ENCODE measurements around the gene SUGP1. TPM values are rescaled to one million over a fixed set of nuclear protein-coding genes. Genes with fewer than 3 reads are reported as not detected.

The SUGP1 gene
- polyA plus RNA-seq, 1 of the 3 experiments (the other 2 are of a cell fraction), result 43.2 TPM

- ChIA-PET POLR2A (interaction anchor here (1.6 kb wide), 1 partner anchor 8 kb away, joined by 6 read pairs; no protein-coding TSS in a partner anchor), CTCF (interaction anchor here (1.0 to 5.4 kb wide), 6 partner anchors 9 to 160 kb away, joined by 3 to 55 read pairs (median 5); no protein-coding TSS in a partner anchor)
- Histone ChIP-seq H3K36me3 (replicated peaks in 1 of 2; ENCODE audit: control insufficient read depth in 1 of 2, insufficient read depth in 2 of 2, low read length in 1 of 2) (peaks cover 26 to 36% of the 10 kb centered on the region in 2 experiments), H3K9ac (no peak overlapping the region), H3K4me3 (ENCODE audit: low read depth in 2 of 2, low read length in 1 of 2) (no peak overlapping the region), H2AFZ (ENCODE audit: low read depth) (no peak overlapping the region), H3K9me3 (no peaks in the 10 kb centered on the region), H3K4me1 (ENCODE audit: control insufficient read depth in 1 of 2, insufficient read depth in 2 of 2, low read depth in 1 of 2, low read length in 1 of 2) (no peaks in the 10 kb centered on the region), H3K4me2 (no peak overlapping the region), H4K20me1 (ENCODE audit: insufficient read depth) (peaks cover 26% of the 10 kb centered on the region), H3K79me2 (ENCODE audit: insufficient read depth) (peaks cover 44% of the 10 kb centered on the region), H3F3A (replicated peaks; ENCODE audit: insufficient read depth) (no peaks in the 10 kb centered on the region), H3K27me3 (ENCODE audit: insufficient read depth) (no peaks in the 10 kb centered on the region), H3K9me2 (no peaks in the 10 kb centered on the region), H3K27ac (ENCODE audit: low read depth in 2 of 2, low read length in 1 of 2) (no peak overlapping the region)
- WGBS (ENCODE audit: low lambda C conversion rate), result 94% methylated on average over 17 of the region's 22 CpGs
- TF ChIP-seq ZBTB33 (IDR thresholded peaks at IDR 0.05; ENCODE audit: borderline replicate concordance, low read depth) (no peak), PBX3 (IDR thresholded peaks at IDR 0.05) (no peak), RXRA (IDR thresholded peaks at IDR 0.05; ENCODE audit: borderline replicate concordance, low read depth) (no peak), FOSL2 (IDR thresholded peaks at IDR 0.05; ENCODE audit: borderline replicate concordance, low read depth) (no peak), RAD21 (IDR thresholded peaks at IDR 0.05; ENCODE audit: low read length) (no peak), NRF1 (IDR thresholded peaks at IDR 0.05; ENCODE audit: low read depth, low read length) (no peak), JUND (IDR thresholded peaks at IDR 0.05) (no peak), NFIC (IDR thresholded peaks at IDR 0.05; ENCODE audit: borderline replicate concordance) (no peak), USF1 (IDR thresholded peaks at IDR 0.05; ENCODE audit: borderline replicate concordance, low read depth) (no peak), TEAD4 (IDR thresholded peaks at IDR 0.05; ENCODE audit: borderline replicate concordance, insufficient read depth) (no peak), MAX (IDR thresholded peaks at IDR 0.05; ENCODE audit: low read depth) (no peak), CTCF (IDR thresholded peaks at IDR 0.05) (no peak), REST (IDR thresholded peaks at IDR 0.05; ENCODE audit: low read depth, low read length) (no peak), GABPA (IDR thresholded peaks at IDR 0.05; ENCODE audit: low read depth) (no peak)
- DNase-seq, result no peak
Measured at GRCh38 chr19:19334063-19334988, 14.0 kb upstream of the SUGP1 start.
